Neural progenitor cell (in vitro differentiated cells): ENCODE results near the gene DIPK1B. TPM values are rescaled to one million over a fixed set of nuclear protein-coding genes. Genes with fewer than 3 reads are reported as not detected.
A peak's percentile ranks its signal among the peaks of the same experiment; 100 is the strongest.
"Not testable (repeated sequence)": the region's sequence is repeated elsewhere in the genome, so short reads cannot be mapped to it uniquely, and the experiment has no call there.

Experiments used
- DNase-seq: peaks from one replicate; pipeline ENCODE4 v3.0.0-alpha.2; 2016; ENCODE audit warnings: low spot score
- H2AFZ ChIP-seq: fragments of 200-600 bp; sonication (generic); replicated peaks from 2 replicates; pipeline ENCODE4 v1.6.1; 2016; ENCODE audit warnings: antibody characterized with exemption
- H3F3A ChIP-seq: fragments of 200-600 bp; sonication (generic); 2 replicates; pipeline ENCODE4 v1.6.1; 2016; ENCODE audit warnings: antibody characterized with exemption, low read depth
- H3K27ac ChIP-seq: fragments of 200-600 bp; sonication (generic); 2 replicates; pipeline ENCODE4 v1.5.1; 2016; ENCODE audit warnings: mild to moderate bottlenecking
- H3K27me3 ChIP-seq: fragments of 200-600 bp; sonication (generic); 2 replicates; pipeline ENCODE4 v1.6.1; 2016; ENCODE audit warnings: mild to moderate bottlenecking, moderate library complexity
- H3K36me3 ChIP-seq: fragments of 200-600 bp; sonication (generic); 2 replicates; pipeline ENCODE4 v1.5.1; 2016
- H3K4me1 ChIP-seq: fragments of 200-600 bp; sonication (generic); 2 replicates; pipeline ENCODE4 v1.6.1; 2016; ENCODE audit warnings: mixed run types
- H3K4me2 ChIP-seq: fragments of 200-600 bp; sonication (generic); 2 replicates; pipeline ENCODE4 v1.6.1; 2016
- H3K4me3 ChIP-seq: fragments of 200-600 bp; sonication (generic); 2 replicates; pipeline ENCODE4 v1.5.1; 2016
- H3K79me2 ChIP-seq: fragments of 200-600 bp; sonication (generic); 2 replicates; pipeline ENCODE4 v1.6.1; 2016; ENCODE audit warnings: low read depth
- H3K9ac ChIP-seq: fragments of 200-600 bp; sonication (generic); 2 replicates; pipeline ENCODE4 v1.6.1; 2016
- H3K9me3 ChIP-seq: fragments of 200-600 bp; sonication (generic); 2 replicates; pipeline ENCODE4 v1.5.1; 2016; ENCODE audit warnings: low read depth
- H4K20me1 ChIP-seq: fragments of 200-600 bp; sonication (generic); 2 replicates; pipeline ENCODE4 v1.6.1; 2016; ENCODE audit warnings: low read depth
- H3K27ac Mint-ChIP-seq: 3 replicates; pipeline ENCODE4 v1.8.0; 2021; ENCODE audit warnings: mixed read lengths
- H3K27me3 Mint-ChIP-seq: 2 replicates; pipeline ENCODE4 v1.8.0; 2022; ENCODE audit warnings: low read depth, mild to moderate bottlenecking, inconsistent platforms, moderate library complexity, mixed read lengths; ENCODE audit not compliant: insufficient read depth
- H3K36me3 Mint-ChIP-seq: 3 replicates; pipeline ENCODE4 v1.8.0; 2021; ENCODE audit warnings: mixed read lengths
- H3K4me1 Mint-ChIP-seq: 3 replicates; pipeline ENCODE4 v1.8.0; 2021; ENCODE audit warnings: mixed read lengths
- H3K4me3 Mint-ChIP-seq: 3 replicates; pipeline ENCODE4 v1.8.0; 2021; ENCODE audit warnings: mild to moderate bottlenecking, moderate library complexity, mixed read lengths
- H3K9me3 Mint-ChIP-seq: 3 replicates; pipeline ENCODE4 v1.8.0; 2020; ENCODE audit warnings: mixed read lengths
- CTCF ChIP-seq: fragments of 200-600 bp; sonication (generic); IDR thresholded peaks from 2 replicates; pipeline ENCODE4 v1.5.1; 2017; ENCODE audit warnings: antibody characterized with exemption, mild to moderate bottlenecking
- EZH2 ChIP-seq: fragments of 200-600 bp; sonication (generic); IDR thresholded peaks from 2 replicates; pipeline ENCODE4 v1.6.1; 2017; ENCODE audit warnings: antibody characterized with exemption, mild to moderate bottlenecking, moderate library complexity
- EZH2phosphoT487 ChIP-seq: fragments of 200-600 bp; sonication (generic); IDR thresholded peaks from 2 replicates; pipeline ENCODE4 v1.6.1; 2017; ENCODE audit warnings: antibody characterized with exemption
- total RNA-seq: library from RNA; depleted of rRNA; stranded (reverse); fragments of >200 nt; gene quantifications from 2 replicates; pipeline ENCODE4 v1.2.3, GENCODE V29; 2015; ENCODE audit warnings: low replicate concordance

Gene DIPK1B
- total RNA-seq, 1 donor from 2014 or later, result 11.8 TPM

DNA sequence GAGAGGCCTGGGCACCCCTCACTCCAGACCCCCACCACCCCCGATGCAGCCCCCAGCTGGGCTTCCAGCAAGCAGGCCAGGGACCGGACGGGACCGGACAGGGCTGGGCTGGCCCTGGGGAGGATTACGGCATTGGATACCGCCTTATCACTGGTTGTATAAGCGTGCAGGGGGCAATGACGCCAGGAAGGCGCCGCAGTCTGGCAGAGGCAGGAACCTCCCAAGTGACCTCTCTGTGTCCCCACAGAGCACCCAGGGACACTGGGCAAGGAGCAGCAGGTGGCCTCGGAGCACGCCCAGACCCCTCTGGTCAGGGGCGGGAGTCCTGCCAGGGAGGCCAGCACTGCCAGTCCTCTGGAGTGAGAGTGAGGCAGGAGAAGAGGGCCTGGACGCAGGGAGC is 52.7 kb downstream of the DIPK1B start:
- no peaks in the 10 kb centered on the region for H3K9me3 Mint-ChIP-seq
- no peaks in the 10 kb centered on the region for H3K27me3 Mint-ChIP-seq
- no peak overlapping the region for H3K4me2 ChIP-seq
- no peak overlapping the region for H3K27ac Mint-ChIP-seq
- no peak overlapping the region for H3K4me3 Mint-ChIP-seq
- no peak overlapping the region for H2AFZ ChIP-seq
- no peaks in the 10 kb centered on the region for H3K79me2 ChIP-seq
- peaks cover 23% of the 10 kb centered on the region for H3F3A ChIP-seq
- peaks cover 25% of the 10 kb centered on the region for H3K27me3 ChIP-seq
- no peaks in the 10 kb centered on the region for H4K20me1 ChIP-seq
- no peak overlapping the region for H3K9ac ChIP-seq
- H3K4me1 ChIP-seq, result peaks cover 10% of the 10 kb centered on the region
- no peaks in the 10 kb centered on the region for H3K9me3 ChIP-seq
- H3K36me3 ChIP-seq, result no peaks in the 10 kb centered on the region
- TF ChIP-seq EZH2, result no peak
- no peak for TF ChIP-seq EZH2phosphoT487
- TF ChIP-seq CTCF, result no peak
- no peak for DNase-seq
- no peaks in the 10 kb centered on the region for H3K36me3 Mint-ChIP-seq
- no peak overlapping the region for H3K27ac ChIP-seq
- H3K4me1 Mint-ChIP-seq, result peaks cover 27% of the 10 kb centered on the region
- no peak overlapping the region for H3K4me3 ChIP-seq

DNA sequence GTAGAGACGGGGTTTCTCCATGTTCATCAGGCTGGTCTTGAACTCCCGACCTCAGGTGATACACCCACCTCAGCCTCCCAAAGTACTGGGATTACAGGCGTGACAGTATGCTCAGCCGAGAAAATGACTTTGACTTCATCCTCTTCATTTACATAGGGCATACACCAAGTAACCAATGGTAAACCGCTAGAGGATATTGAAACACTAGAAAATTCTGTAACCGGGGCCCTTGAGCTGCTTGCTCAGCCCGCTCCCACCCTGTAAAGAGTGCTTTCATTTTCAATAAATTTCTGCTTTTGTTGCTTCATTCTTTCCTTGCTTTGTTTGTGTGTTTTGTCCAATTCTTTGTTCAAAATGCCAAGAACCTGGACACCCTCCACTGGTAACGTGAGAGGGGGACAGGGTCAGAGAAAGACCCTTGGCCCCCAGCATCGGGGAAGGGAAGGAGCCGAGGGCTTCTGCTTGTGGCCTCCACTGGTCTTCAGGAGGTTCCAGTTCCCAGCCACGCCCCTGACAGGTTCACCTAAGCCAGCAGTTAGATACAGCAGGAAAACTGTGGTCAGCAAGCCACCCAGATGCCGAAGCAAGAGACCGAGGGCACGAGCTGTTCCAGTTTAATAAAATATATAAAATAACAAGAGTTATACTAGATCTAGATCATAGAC is 53.5 kb downstream of the DIPK1B start:
- H2AFZ ChIP-seq, H3K4me1 ChIP-seq, H3K4me3 Mint-ChIP-seq, H3K36me3 ChIP-seq, H3K27me3 Mint-ChIP-seq, H4K20me1 ChIP-seq, H3K4me3 ChIP-seq, H3K27ac ChIP-seq, DNase-seq, H3K9ac ChIP-seq, H3K36me3 Mint-ChIP-seq, H3K9me3 ChIP-seq, H3K4me2 ChIP-seq, H3K9me3 Mint-ChIP-seq, H3K79me2 ChIP-seq: not testable (repeated sequence)
- H3K4me1 Mint-ChIP-seq, result peaks cover 23% of the 10 kb centered on the region
- peak overlapping the region; percentile 18 for H3K27ac Mint-ChIP-seq
- peaks cover 25% of the 10 kb centered on the region for H3K27me3 ChIP-seq
- peaks cover 23% of the 10 kb centered on the region for H3F3A ChIP-seq

DNA sequence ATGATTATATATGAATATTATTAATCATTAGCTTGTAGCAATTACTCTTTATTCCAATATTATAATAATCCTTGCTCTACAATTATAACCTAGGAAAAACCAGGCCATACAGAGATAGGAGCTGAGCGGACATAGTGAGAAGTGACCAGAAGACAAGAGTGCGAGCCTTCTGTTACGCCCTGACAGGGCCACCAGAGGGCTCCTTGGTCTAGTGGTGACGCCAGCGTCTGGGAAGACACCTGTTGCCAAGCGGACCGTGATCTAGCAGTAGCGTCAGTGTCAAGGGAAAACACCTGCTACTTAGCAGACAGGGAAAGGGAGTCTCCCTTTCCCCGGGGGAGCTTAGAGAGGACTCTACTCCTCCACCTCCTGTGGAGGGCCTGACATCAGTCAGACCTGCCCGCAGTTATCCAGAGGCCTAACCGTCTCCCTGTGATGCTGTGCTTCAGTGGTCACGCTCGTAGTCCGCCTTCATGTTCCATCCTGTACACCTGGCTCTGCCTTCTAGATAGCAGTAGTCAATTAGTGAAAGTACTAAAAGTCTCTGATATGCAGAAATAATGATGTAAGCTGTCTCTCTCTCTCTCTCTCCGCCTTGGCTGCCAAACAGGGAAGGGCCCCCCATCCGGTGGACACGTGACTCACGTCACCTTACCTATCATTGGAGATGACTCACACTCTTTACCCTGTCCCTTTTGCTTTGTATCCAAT is 54.2 kb downstream of the DIPK1B start:
- not testable (repeated sequence) for H2AFZ ChIP-seq, H4K20me1 ChIP-seq, H3K36me3 ChIP-seq, H3K9me3 Mint-ChIP-seq, H3K4me1 ChIP-seq, H3K79me2 ChIP-seq, H3K4me2 ChIP-seq, H3K4me3 ChIP-seq, H3K9ac ChIP-seq, H3K27ac Mint-ChIP-seq, H3K4me3 Mint-ChIP-seq, H3K27ac ChIP-seq, H3K27me3 Mint-ChIP-seq, H3K36me3 Mint-ChIP-seq, H3K9me3 ChIP-seq
- Histone ChIP-seq H3F3A (peaks cover 29% of the 10 kb centered on the region), H3K27me3 (peaks cover 25% of the 10 kb centered on the region)
- DNase-seq, result peak; percentile 64
- peak; percentile 66 for TF ChIP-seq CTCF
- peaks cover 17% of the 10 kb centered on the region for H3K4me1 Mint-ChIP-seq

- peaks cover 9% of the 10 kb centered on the region for H3K27me3 Mint-ChIP-seq
- Histone ChIP-seq H3F3A (peaks cover 22% of the 10 kb centered on the region), H3K9ac (no peak overlapping the region), H3K4me2 (peak overlapping the region; percentile 62), H3K4me3 (peak overlapping the region; percentile 30), H3K27ac (no peak overlapping the region), H2AFZ (no peak overlapping the region), H3K79me2 (no peaks in the 10 kb centered on the region), H4K20me1 (no peaks in the 10 kb centered on the region), H3K9me3 (no peaks in the 10 kb centered on the region), H3K36me3 (no peaks in the 10 kb centered on the region), H3K4me1 (no peaks in the 10 kb centered on the region), H3K27me3 (peaks cover 25% of the 10 kb centered on the region)
- H3K36me3 Mint-ChIP-seq, result no peaks in the 10 kb centered on the region
- peak; percentile 87 for DNase-seq
- H3K4me1 Mint-ChIP-seq, result peaks cover 15% of the 10 kb centered on the region
- H3K9me3 Mint-ChIP-seq, result peaks cover 9% of the 10 kb centered on the region
- no peak overlapping the region for H3K27ac Mint-ChIP-seq
- peak overlapping the region; percentile 59 for H3K4me3 Mint-ChIP-seq
- TF ChIP-seq CTCF (peak; percentile 59), EZH2phosphoT487 (no peak), EZH2 (no peak)
These were observed 57.4 kb downstream of the DIPK1B start for GRCh38 chr9:136769710-136770191.
